SKM-1 (cell line): ENCODE results near the gene SLC23A1.
"Not testable (repeated sequence)": the region's sequence is repeated elsewhere in the genome, so short reads cannot be mapped to it uniquely, and the experiment has no call there.

Experiments
- DNase-seq: peaks from one replicate; lab custom pipeline; 2025; ENCODE audit not compliant: unreplicated experiment; lab: John Stamatoyannopoulos, UW

SLC23A1 gene

GRCh38 chr5:139374909-139375308, 8.2 kb downstream of the SLC23A1 start:
- DNase-seq = no peak

- DNase-seq = no peak
Observed at GRCh38 chr5:139371482-139372435, 11.3 kb downstream of the SLC23A1 start.

GRCh38 chr5:139369181-139369580, 13.9 kb downstream of the SLC23A1 start:
- DNase-seq = no peak

GRCh38 chr5:139368613-139369012, 14.5 kb downstream of the SLC23A1 start:
- DNase-seq = no peak

GRCh38 chr5:139364466-139364865, 18.6 kb downstream of the SLC23A1 start:
- no peak for DNase-seq

- no peak for DNase-seq
Observed at GRCh38 chr5:139363937-139364336, 19.2 kb downstream of the SLC23A1 start.

GRCh38 chr5:139361835-139362429, 21.2 kb downstream of the SLC23A1 start:
- DNase-seq = no peak

- DNase-seq = no peak
Observed at GRCh38 chr5:139360384-139360783, 22.7 kb downstream of the SLC23A1 start.

GRCh38 chr5:139358064-139358463, 25.0 kb downstream of the SLC23A1 start:
- no peak for DNase-seq

- not testable (repeated sequence) for DNase-seq
Observed at GRCh38 chr5:139355900-139356299, 27.2 kb downstream of the SLC23A1 start.

GRCh38 chr5:139354186-139354585, 28.9 kb downstream of the SLC23A1 start:
- no peak for DNase-seq

- not testable (repeated sequence) for DNase-seq
Observed at GRCh38 chr5:139347863-139348262, 35.2 kb downstream of the SLC23A1 start.

GRCh38 chr5:139345442-139345841, 37.7 kb downstream of the SLC23A1 start:
- DNase-seq = not testable (repeated sequence)

GRCh38 chr5:139344177-139344576, 38.9 kb downstream of the SLC23A1 start:
- DNase-seq = no peak

GRCh38 chr5:139343476-139343875, 39.6 kb downstream of the SLC23A1 start:
- no peak for DNase-seq

- no peak for DNase-seq
Observed at GRCh38 chr5:139342423-139342723, 40.7 kb downstream of the SLC23A1 start.

GRCh38 chr5:139341689-139342422, 41.2 kb downstream of the SLC23A1 start, which contains the start of gene PAIP2:
TSS of gene PAIP2 (plus strand) at chr5:139341854. CDS start at chr5:139363785, 21,931 bp downstream.
- peak; percentile 90 for DNase-seq

- DNase-seq = no peak
Observed at GRCh38 chr5:139341187-139341688, 41.9 kb downstream of the SLC23A1 start.

- DNase-seq = no peak
Observed at GRCh38 chr5:139340051-139340450, 43.0 kb downstream of the SLC23A1 start.

GRCh38 chr5:139335811-139336210, 47.3 kb downstream of the SLC23A1 start:
- no peak for DNase-seq
